ENCODE results near the gene KMT2D.

Gene KMT2D

GRCh38 chr12:49091056-49091835 lies 30.7 kb upstream of the KMT2D start:
- Histone ChIP-seq H3K4me3 (ENCODE audit: low read depth, low read length) (no peak overlapping the region), H3K9me3 (ENCODE audit: severe bottlenecking) (no peaks in the 10 kb centered on the region), H3K27ac (no peak overlapping the region), H3K36me3 (no peaks in the 10 kb centered on the region; the same call in 1 of the 2 replicates), H3K27me3 (ENCODE audit: insufficient read depth, low read depth, severe bottlenecking) (peaks cover 50% of the 10 kb centered on the region)
- TF ChIP-seq, protein P1, sequence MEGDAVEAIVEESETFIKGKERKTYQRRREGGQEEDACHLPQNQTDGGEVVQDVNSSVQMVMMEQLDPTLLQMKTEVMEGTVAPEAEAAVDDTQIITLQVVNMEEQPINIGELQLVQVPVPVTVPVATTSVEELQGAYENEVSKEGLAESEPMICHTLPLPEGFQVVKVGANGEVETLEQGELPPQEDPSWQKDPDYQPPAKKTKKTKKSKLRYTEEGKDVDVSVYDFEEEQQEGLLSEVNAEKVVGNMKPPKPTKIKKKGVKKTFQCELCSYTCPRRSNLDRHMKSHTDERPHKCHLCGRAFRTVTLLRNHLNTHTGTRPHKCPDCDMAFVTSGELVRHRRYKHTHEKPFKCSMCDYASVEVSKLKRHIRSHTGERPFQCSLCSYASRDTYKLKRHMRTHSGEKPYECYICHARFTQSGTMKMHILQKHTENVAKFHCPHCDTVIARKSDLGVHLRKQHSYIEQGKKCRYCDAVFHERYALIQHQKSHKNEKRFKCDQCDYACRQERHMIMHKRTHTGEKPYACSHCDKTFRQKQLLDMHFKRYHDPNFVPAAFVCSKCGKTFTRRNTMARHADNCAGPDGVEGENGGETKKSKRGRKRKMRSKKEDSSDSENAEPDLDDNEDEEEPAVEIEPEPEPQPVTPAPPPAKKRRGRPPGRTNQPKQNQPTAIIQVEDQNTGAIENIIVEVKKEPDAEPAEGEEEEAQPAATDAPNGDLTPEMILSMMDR (IDR thresholded peaks at IDR 0.05; ENCODE audit: low read depth, low read length), result no peak
- DNase-seq, result no peak

DNA sequence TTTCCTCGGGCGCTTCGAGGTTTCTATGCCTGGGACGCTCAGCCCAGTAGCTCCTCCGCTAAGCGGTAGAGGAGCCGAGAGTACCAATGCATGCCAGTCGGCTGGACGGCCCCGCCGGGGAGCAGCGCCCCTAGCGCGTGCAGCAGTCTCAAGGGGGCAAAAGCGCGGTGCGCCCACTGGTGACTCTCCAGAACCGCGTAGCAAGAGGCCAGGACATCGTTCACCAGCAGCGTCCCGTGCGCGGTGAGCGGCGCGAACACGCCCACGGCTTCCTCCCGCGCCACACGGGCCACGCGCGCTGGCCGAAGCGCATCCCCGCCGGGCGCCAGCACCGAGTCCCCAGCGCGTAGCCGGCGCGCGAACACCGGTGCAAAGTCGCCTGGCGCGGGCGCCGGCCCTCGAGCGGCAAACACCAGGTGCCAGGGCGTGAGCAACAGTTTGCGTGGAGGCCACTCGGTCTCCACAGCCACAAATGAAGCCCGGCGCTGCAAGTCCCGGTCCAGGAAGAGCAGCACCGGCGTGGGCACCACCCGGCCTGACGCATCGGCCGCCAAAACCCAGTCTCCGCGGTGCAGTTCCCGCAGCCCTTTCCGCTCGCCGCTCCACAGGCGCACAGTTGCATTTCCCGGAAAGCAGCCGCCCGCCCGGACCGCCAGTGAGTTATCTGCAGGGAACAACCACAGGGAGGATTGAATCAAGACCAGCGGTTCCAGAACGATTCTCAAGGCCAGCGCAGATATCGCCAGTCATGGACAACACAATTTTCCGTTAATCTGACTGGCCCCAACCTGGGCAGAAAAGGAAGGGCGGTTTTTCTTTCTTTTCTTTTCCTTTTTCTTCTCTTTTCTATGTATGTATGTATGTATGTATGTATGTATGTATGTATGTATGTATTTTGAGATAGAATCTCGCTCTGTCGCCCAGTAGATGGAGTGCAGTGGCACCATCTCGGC lies 29.5 kb upstream of the KMT2D start:
- no peaks in the 10 kb centered on the region for H3K9me3 ChIP-seq (ENCODE audit: severe bottlenecking)
- peak; percentile 24 for DNase-seq
- TF ChIP-seq, protein P1 (IDR thresholded peaks at IDR 0.05; ENCODE audit: low read depth, low read length), result peak; percentile 53
- no peak overlapping the region; the same call in 1 of the 2 replicates for H3K4me3 ChIP-seq (ENCODE audit: low read depth, low read length)
- H3K27ac ChIP-seq, result no peak overlapping the region
- peaks cover 50% of the 10 kb centered on the region for H3K27me3 ChIP-seq (ENCODE audit: insufficient read depth, low read depth, severe bottlenecking)
- no peaks in the 10 kb centered on the region for H3K36me3 ChIP-seq

DNA sequence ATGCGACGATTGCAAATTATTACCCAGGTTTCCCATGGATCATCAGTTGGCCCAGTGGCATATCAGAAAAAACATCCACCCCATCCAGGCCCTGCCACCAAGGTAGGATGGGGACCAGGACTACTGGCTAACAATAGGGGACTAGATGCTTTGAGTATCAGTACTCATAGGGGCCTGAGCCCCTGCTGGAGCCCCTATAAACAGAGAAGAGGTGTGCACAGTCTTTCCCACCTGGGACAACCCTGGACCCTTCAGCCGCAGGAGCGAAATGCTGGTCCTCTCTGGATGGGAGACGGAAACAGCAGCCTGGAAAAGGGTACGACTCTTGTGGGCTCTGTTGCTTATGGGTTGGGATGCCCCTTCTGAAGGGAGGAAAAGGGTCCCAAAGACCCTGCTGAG lies 28.3 kb upstream of the KMT2D start:
- no peak overlapping the region for H3K27ac ChIP-seq
- DNase-seq, result no peak
- H3K36me3 ChIP-seq, result no peaks in the 10 kb centered on the region
- H3K27me3 ChIP-seq (ENCODE audit: insufficient read depth, low read depth, severe bottlenecking), result peaks cover 44% of the 10 kb centered on the region
- H3K4me3 ChIP-seq (ENCODE audit: low read depth, low read length), result no peak overlapping the region
- peaks cover 4% of the 10 kb centered on the region for H3K9me3 ChIP-seq (ENCODE audit: severe bottlenecking)
- TF ChIP-seq, protein P1 (IDR thresholded peaks at IDR 0.05; ENCODE audit: low read depth, low read length), result no peak

- TF ChIP-seq, protein P1 (IDR thresholded peaks at IDR 0.05; ENCODE audit: low read depth, low read length), result peak; percentile 87
- Histone ChIP-seq H3K9me3 (ENCODE audit: severe bottlenecking) (peaks cover 4% of the 10 kb centered on the region), H3K27me3 (ENCODE audit: insufficient read depth, low read depth, severe bottlenecking) (peaks cover 41% of the 10 kb centered on the region), H3K4me3 (ENCODE audit: low read depth, low read length) (peak overlapping the region; percentile 10; the same call in 1 of the 2 replicates), H3K27ac (no peak overlapping the region), H3K36me3 (no peaks in the 10 kb centered on the region)
- peak; percentile 90 for DNase-seq
Observed at GRCh38 chr12:49088150-49088931, 27.7 kb upstream of the KMT2D start.

GRCh38 chr12:49086116-49086515 lies 25.5 kb upstream of the KMT2D start:
- H3K27me3 ChIP-seq (ENCODE audit: insufficient read depth, low read depth, severe bottlenecking), result peaks cover 27% of the 10 kb centered on the region

More at GRCh38 chr12:49086116-49086515, 25.5 kb upstream of the KMT2D start:
- DNase-seq, result no peak
- TF ChIP-seq, protein P1 (IDR thresholded peaks at IDR 0.05; ENCODE audit: low read depth, low read length), result no peak
- Histone ChIP-seq H3K36me3 (no peaks in the 10 kb centered on the region), H3K4me3 (ENCODE audit: low read depth, low read length) (no peak overlapping the region), H3K27ac (no peak overlapping the region), H3K9me3 (ENCODE audit: severe bottlenecking) (peaks cover 4% of the 10 kb centered on the region)

Measured in WERI-Rb-1 (cell line).